ENCODE data around the gene HACL1.

HACL1 gene

DNA sequence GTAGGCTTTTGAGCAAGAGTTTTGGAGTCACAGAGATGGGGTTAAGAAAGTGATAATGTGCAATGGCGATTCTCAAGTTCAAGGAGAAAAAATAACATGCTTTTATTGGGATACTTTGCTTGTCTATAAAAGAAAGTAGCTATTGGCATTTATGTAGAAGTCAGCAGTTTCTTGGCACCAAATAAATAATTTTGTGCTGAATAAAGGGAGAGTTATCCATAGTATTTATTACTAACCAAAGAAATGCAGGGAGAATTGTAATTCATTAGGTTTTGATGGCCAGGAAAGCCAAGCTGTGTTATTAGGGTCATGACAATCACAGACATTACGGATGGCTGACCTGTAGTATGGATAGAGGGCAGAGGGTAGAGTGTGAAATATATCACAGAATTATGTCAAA is 33.3 kb upstream of the HACL1 start:
- no peak for ATAC-seq (ENCODE audit: low read depth)
- peaks cover 50% of the 10 kb centered on the region for H3K4me1 ChIP-seq (ENCODE audit: insufficient read depth, poor library complexity, severe bottlenecking)

DNA sequence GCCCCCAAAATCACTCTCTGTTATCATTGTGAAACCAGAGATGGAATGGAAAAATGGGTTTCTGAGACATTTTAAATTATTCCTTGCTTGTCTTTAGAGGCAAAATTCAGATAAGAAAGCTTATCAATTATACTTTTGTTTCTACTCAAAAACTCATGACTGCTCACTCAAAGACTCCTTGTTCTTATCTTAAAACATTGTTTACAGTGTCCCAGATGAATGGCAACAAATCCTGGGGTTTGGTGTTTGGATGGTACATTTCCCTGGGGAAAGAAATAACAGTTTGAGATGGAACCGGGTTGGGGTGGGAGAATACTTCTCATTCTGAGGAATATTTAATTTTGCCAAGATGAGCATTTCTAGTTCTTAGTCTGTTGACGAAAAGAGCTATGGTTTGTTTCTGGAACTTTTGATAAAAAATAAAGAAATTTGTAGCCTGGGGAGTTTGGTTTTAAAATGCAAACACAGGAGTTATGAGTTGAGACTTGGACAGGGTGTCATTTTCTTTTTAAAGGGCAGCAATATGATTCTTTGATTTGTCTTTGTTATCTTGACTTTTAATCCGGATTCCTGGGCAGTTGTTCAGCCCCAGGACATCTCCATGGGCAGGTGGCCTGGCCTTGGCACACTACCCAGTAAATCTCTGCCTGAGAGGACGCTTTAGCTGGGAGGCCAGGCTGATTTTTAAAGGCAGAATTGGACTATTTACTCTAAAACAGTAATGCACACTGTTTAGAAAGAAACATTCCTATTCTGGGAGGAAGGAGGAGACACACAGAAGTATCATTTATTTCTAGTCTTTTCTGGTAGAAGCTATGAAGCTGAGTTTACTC is 32.6 kb upstream of the HACL1 start:
- Histone ChIP-seq H3K27me3 (ENCODE audit: insufficient read depth, poor library complexity, severe bottlenecking) (no peaks in the 10 kb centered on the region), H3K4me1 (ENCODE audit: insufficient read depth, poor library complexity, severe bottlenecking) (peaks cover 50% of the 10 kb centered on the region), H3K9me3 (ENCODE audit: severe bottlenecking) (no peaks in the 10 kb centered on the region), H3K27ac (ENCODE audit: poor library complexity, severe bottlenecking) (peak overlapping the region; percentile 95), H3K36me3 (ENCODE audit: low read depth) (no peaks in the 10 kb centered on the region), H3K4me3 (ENCODE audit: severe bottlenecking) (no peak overlapping the region)
- ATAC-seq (ENCODE audit: low read depth) (no peak), DNase-seq (ENCODE audit: low spot score) (no peak)
- TF ChIP-seq, protein P1, sequence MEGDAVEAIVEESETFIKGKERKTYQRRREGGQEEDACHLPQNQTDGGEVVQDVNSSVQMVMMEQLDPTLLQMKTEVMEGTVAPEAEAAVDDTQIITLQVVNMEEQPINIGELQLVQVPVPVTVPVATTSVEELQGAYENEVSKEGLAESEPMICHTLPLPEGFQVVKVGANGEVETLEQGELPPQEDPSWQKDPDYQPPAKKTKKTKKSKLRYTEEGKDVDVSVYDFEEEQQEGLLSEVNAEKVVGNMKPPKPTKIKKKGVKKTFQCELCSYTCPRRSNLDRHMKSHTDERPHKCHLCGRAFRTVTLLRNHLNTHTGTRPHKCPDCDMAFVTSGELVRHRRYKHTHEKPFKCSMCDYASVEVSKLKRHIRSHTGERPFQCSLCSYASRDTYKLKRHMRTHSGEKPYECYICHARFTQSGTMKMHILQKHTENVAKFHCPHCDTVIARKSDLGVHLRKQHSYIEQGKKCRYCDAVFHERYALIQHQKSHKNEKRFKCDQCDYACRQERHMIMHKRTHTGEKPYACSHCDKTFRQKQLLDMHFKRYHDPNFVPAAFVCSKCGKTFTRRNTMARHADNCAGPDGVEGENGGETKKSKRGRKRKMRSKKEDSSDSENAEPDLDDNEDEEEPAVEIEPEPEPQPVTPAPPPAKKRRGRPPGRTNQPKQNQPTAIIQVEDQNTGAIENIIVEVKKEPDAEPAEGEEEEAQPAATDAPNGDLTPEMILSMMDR (IDR thresholded peaks at IDR 0.05; ENCODE audit: poor library complexity, severe bottlenecking), result no peak

More for the DNA sequence above, 33.3 kb upstream of the HACL1 start:
- Histone ChIP-seq H3K36me3 (ENCODE audit: low read depth) (no peaks in the 10 kb centered on the region), H3K27me3 (ENCODE audit: insufficient read depth, poor library complexity, severe bottlenecking) (no peaks in the 10 kb centered on the region), H3K9me3 (ENCODE audit: severe bottlenecking) (no peaks in the 10 kb centered on the region), H3K4me3 (ENCODE audit: severe bottlenecking) (no peak overlapping the region), H3K27ac (ENCODE audit: poor library complexity, severe bottlenecking) (peak overlapping the region; percentile 95)
- no peak for DNase-seq (ENCODE audit: low spot score)
- TF ChIP-seq, protein P1 (IDR thresholded peaks at IDR 0.05; ENCODE audit: poor library complexity, severe bottlenecking), result no peak

DNA sequence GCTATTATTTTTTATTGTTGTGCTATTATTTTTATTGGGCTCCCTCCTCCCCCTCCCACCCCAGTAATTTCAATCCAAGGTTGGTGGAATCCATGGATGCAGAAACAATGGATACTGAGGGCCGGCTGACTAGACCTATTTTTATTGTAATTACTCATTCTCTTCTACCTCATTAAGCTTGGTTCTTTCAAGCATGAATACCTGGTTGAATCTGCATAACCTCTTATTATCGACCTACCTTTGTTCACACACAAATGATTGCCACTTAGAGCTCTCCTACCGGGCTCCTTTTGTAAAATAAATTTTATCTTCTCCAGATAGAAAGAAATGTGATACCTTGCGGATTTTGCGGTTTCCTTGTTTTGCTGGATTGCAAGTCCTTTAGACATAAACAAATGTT is 31.8 kb upstream of the HACL1 start:
- no peak overlapping the region for H3K4me3 ChIP-seq (ENCODE audit: severe bottlenecking)
- ATAC-seq (ENCODE audit: low read depth) (no peak), DNase-seq (ENCODE audit: low spot score) (no peak)
- H3K36me3 ChIP-seq (ENCODE audit: low read depth), result no peaks in the 10 kb centered on the region
- H3K4me1 ChIP-seq (ENCODE audit: insufficient read depth, poor library complexity, severe bottlenecking), result peaks cover 50% of the 10 kb centered on the region
- no peaks in the 10 kb centered on the region for H3K9me3 ChIP-seq (ENCODE audit: severe bottlenecking)
- H3K27ac ChIP-seq (ENCODE audit: poor library complexity, severe bottlenecking), result peak overlapping the region; percentile 95
- no peaks in the 10 kb centered on the region for H3K27me3 ChIP-seq (ENCODE audit: insufficient read depth, poor library complexity, severe bottlenecking)
- TF ChIP-seq, protein P1 (IDR thresholded peaks at IDR 0.05; ENCODE audit: poor library complexity, severe bottlenecking), result no peak

DNA sequence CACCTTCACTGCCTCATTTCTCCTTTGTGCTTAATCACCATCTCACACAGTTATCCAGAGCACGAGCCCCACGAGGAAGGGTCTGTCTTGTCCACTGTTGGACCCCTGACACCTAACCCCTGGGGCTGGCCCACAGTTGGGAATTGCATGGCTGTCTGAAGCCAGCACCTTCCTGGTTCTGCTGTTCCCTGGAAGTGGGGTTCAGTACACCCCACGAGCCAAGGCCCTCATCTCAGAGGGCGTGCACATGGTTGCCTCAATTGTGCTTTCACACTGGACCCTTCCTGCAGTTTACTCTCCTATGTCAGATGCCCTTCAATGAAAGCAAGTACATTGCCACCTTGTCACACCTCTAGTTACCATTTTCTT is 30.8 kb upstream of the HACL1 start:
- no peaks in the 10 kb centered on the region for H3K36me3 ChIP-seq (ENCODE audit: low read depth)
- TF ChIP-seq, protein P1 (IDR thresholded peaks at IDR 0.05; ENCODE audit: poor library complexity, severe bottlenecking), result no peak

More for the DNA sequence above, 30.8 kb upstream of the HACL1 start:
- no peaks in the 10 kb centered on the region for H3K9me3 ChIP-seq (ENCODE audit: severe bottlenecking)
- no peak overlapping the region for H3K4me3 ChIP-seq (ENCODE audit: severe bottlenecking)
- ATAC-seq (ENCODE audit: low read depth) (no peak), DNase-seq (ENCODE audit: low spot score) (no peak)
- H3K27ac ChIP-seq (ENCODE audit: poor library complexity, severe bottlenecking), result peak overlapping the region; percentile 95
- no peaks in the 10 kb centered on the region for H3K27me3 ChIP-seq (ENCODE audit: insufficient read depth, poor library complexity, severe bottlenecking)
- peaks cover 50% of the 10 kb centered on the region for H3K4me1 ChIP-seq (ENCODE audit: insufficient read depth, poor library complexity, severe bottlenecking)
